GM12892 (cell line): ENCODE measurements around the gene TANK.

Experiments used
- POLR2A ChIP-seq: IDR thresholded peaks from 2 replicates; pipeline ENCODE4 v1.6.1; 2011; ENCODE audit warnings: low read depth, low read length, control low read depth
- POLR2AphosphoS5 ChIP-seq: IDR thresholded peaks from 2 replicates; pipeline ENCODE4 v1.6.1; 2011; ENCODE audit warnings: low read depth, low read length, control low read depth

DNA sequence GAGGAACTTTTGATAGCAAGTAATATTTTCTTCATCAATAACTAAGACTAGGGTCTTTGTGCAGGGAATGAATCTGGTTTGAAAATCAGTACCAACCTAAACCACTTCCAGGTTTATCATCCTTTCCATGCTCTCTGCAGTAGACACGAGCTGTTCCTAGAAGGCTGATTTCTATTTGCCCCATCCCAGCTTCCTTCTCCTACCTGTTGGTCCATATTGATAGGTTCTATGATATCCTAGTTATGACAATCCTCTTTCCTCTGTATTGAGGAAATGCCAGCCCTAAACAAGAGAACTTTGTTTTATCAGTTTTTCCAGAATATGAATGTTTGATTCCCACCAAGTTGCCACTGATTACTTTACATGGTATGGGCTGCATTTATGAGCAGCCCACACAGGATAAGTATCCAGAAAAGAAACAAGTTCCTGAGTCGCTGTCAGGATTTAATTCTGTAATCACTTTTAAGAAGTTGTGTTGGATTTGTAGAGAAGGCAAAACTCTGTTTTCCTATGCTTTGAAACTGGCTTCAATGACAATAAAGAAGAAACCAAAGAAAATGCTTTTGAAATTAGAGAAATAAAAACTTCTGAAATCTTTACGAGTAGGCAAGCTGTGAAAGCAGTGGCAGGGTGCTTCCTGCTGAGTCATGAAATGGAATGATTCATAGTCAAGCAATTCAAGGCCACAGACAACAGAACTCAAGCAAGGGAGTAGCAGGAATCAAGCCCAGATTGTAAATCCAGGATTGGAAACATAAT, 37.3 kb upstream of the TANK start:
- TF ChIP-seq POLR2A (no peak), POLR2AphosphoS5 (no peak)
